Measurements from ENCODE around the gene NPAS2.

The NPAS2 gene

GRCh38 chr2:100948942-100949811, 129.2 kb downstream of the NPAS2 start:
- DNase-seq: no peak

GRCh38 chr2:100952512-100952911, 132.6 kb downstream of the NPAS2 start:
- DNase-seq: no peak

- no peak for DNase-seq
Measured at GRCh38 chr2:100953406-100954043, 133.6 kb downstream of the NPAS2 start.

- DNase-seq: no peak
Measured at GRCh38 chr2:100954044-100954420, 134.1 kb downstream of the NPAS2 start.

- no peak for DNase-seq
Measured at GRCh38 chr2:100955226-100955625, 135.3 kb downstream of the NPAS2 start.

GRCh38 chr2:100956081-100956480, 136.1 kb downstream of the NPAS2 start:
- DNase-seq: no peak

GRCh38 chr2:100957996-100958653, 138.2 kb downstream of the NPAS2 start:
- no peak for DNase-seq

- no peak for DNase-seq
Measured at GRCh38 chr2:100959225-100959880, 139.4 kb downstream of the NPAS2 start.

- DNase-seq: no peak
Measured at GRCh38 chr2:100960688-100961087, 140.7 kb downstream of the NPAS2 start.

- DNase-seq: no peak
Measured at GRCh38 chr2:100962366-100963025, 142.6 kb downstream of the NPAS2 start.

- no peak for DNase-seq
Measured at GRCh38 chr2:100963026-100963375, 143.1 kb downstream of the NPAS2 start.

- no peak for DNase-seq
Measured at GRCh38 chr2:100964222-100964621, 144.3 kb downstream of the NPAS2 start.

- no peak for DNase-seq
Measured at GRCh38 chr2:100964681-100965169, 144.8 kb downstream of the NPAS2 start.

GRCh38 chr2:100965596-100965995, 145.7 kb downstream of the NPAS2 start:
- DNase-seq: no peak

- DNase-seq: no peak
Measured at GRCh38 chr2:100967716-100968115, 147.8 kb downstream of the NPAS2 start.

GRCh38 chr2:100968146-100969145, 148.5 kb downstream of the NPAS2 start:
- no peak for DNase-seq

- DNase-seq: no peak
Measured at GRCh38 chr2:100969998-100970397, 150.1 kb downstream of the NPAS2 start.

- no peak for DNase-seq
Measured at GRCh38 chr2:100971221-100971620, 151.3 kb downstream of the NPAS2 start.

GRCh38 chr2:100972452-100972851, 152.5 kb downstream of the NPAS2 start:
- DNase-seq: no peak

- DNase-seq: no peak
Measured at GRCh38 chr2:100974712-100975520, 155.0 kb downstream of the NPAS2 start.

GRCh38 chr2:100975521-100975785, 155.5 kb downstream of the NPAS2 start:
- DNase-seq: no peak
